Measurements from ENCODE around the gene NCOA3. TPM values are rescaled to one million over a fixed set of nuclear protein-coding genes. Genes with fewer than 3 reads are reported as not detected.

The NCOA3 gene
- total RNA-seq, 2 donors from 2014 or later = 76.0 to 113 TPM

GRCh38 chr20:47677635-47678453 lies 176.2 kb downstream of the NCOA3 start:
- no peaks in the 10 kb centered on the region for H3K9me3 Mint-ChIP-seq
- ATAC-seq (replicated peaks in 1 of 2) (peak; percentile 60 to 70), DNase-seq (peak; percentile 72)
- H3K36me3 Mint-ChIP-seq (ENCODE audit: insufficient read depth in 2 of 2) = no peaks in the 10 kb centered on the region
- no peaks in the 10 kb centered on the region for H3K4me1 Mint-ChIP-seq (ENCODE audit: low read depth)
- no peak overlapping the region for H3K4me3 Mint-ChIP-seq
- H3K27ac Mint-ChIP-seq = no peak overlapping the region
- H3K27me3 Mint-ChIP-seq (ENCODE audit: low read depth) = no peaks in the 10 kb centered on the region

GRCh38 chr20:47678536-47678935 lies 176.8 kb downstream of the NCOA3 start:
- no peak for ATAC-seq (replicated peaks in 1 of 2)
- H3K4me3 Mint-ChIP-seq = no peak overlapping the region
- H3K36me3 Mint-ChIP-seq (ENCODE audit: insufficient read depth in 2 of 2) = no peaks in the 10 kb centered on the region
- H3K9me3 Mint-ChIP-seq = no peaks in the 10 kb centered on the region
- no peaks in the 10 kb centered on the region for H3K4me1 Mint-ChIP-seq (ENCODE audit: low read depth)
- no peak for DNase-seq
- no peaks in the 10 kb centered on the region for H3K27me3 Mint-ChIP-seq (ENCODE audit: low read depth)
- H3K27ac Mint-ChIP-seq = no peak overlapping the region

GRCh38 chr20:47679462-47679861 lies 177.8 kb downstream of the NCOA3 start:
- no peak for DNase-seq
- no peaks in the 10 kb centered on the region for H3K9me3 Mint-ChIP-seq

GRCh38 chr20:47680804-47681529 lies 179.3 kb downstream of the NCOA3 start:
- Mint-ChIP-seq H3K4me3 (no peak overlapping the region), H3K9me3 (no peaks in the 10 kb centered on the region)
- DNase-seq = no peak

More at GRCh38 chr20:47679462-47679861, 177.8 kb downstream of the NCOA3 start:
- Mint-ChIP-seq H3K4me3 (no peak overlapping the region), H3K36me3 (ENCODE audit: insufficient read depth in 2 of 2) (no peaks in the 10 kb centered on the region), H3K27ac (no peak overlapping the region), H3K4me1 (ENCODE audit: low read depth) (no peaks in the 10 kb centered on the region), H3K27me3 (ENCODE audit: low read depth) (no peaks in the 10 kb centered on the region)
- no peak for ATAC-seq (replicated peaks in 1 of 2)

GRCh38 chr20:47682028-47682783 lies 180.5 kb downstream of the NCOA3 start:
- no peak for ATAC-seq (replicated peaks in 1 of 2)
- no peak for DNase-seq
- H3K27me3 Mint-ChIP-seq (ENCODE audit: low read depth) = no peaks in the 10 kb centered on the region
- no peak overlapping the region for H3K27ac Mint-ChIP-seq
- no peaks in the 10 kb centered on the region for H3K36me3 Mint-ChIP-seq (ENCODE audit: insufficient read depth in 2 of 2)
- H3K9me3 Mint-ChIP-seq = no peaks in the 10 kb centered on the region
- H3K4me3 Mint-ChIP-seq = no peak overlapping the region
- no peaks in the 10 kb centered on the region for H3K4me1 Mint-ChIP-seq (ENCODE audit: low read depth)

More at GRCh38 chr20:47680804-47681529, 179.3 kb downstream of the NCOA3 start:
- H3K27ac Mint-ChIP-seq = no peak overlapping the region
- no peaks in the 10 kb centered on the region for H3K27me3 Mint-ChIP-seq (ENCODE audit: low read depth)
- no peak for ATAC-seq (replicated peaks in 1 of 2)
- no peaks in the 10 kb centered on the region for H3K4me1 Mint-ChIP-seq (ENCODE audit: low read depth)
- H3K36me3 Mint-ChIP-seq (ENCODE audit: insufficient read depth in 2 of 2) = no peaks in the 10 kb centered on the region

DNA sequence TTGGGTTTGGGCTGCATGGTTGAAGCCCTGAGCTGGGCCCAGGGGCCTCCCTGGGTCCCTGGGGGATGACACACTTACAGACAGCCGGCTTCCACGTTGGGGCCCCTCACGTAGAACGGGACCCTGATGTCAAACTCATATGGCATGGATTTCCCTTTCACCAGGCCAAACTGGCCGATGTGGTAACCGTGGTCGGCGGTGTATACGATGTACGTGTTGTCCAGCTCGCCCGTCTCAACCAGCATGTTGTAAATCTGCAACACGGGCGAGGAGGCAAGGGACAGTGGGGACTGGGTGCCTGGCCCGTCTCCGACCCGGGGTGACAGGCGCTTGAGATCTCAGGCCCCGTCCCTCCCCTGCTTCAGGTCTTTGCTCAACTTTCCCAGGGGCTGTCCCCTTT lies 181.2 kb downstream of the NCOA3 start:
- ATAC-seq (replicated peaks in 1 of 2) = no peak
- Mint-ChIP-seq H3K4me3 (no peak overlapping the region), H3K36me3 (ENCODE audit: insufficient read depth in 2 of 2) (no peaks in the 10 kb centered on the region), H3K4me1 (ENCODE audit: low read depth) (no peaks in the 10 kb centered on the region), H3K27ac (no peak overlapping the region), H3K9me3 (no peaks in the 10 kb centered on the region), H3K27me3 (ENCODE audit: low read depth) (no peaks in the 10 kb centered on the region)
- no peak for DNase-seq

GRCh38 chr20:47684306-47685080 lies 182.8 kb downstream of the NCOA3 start:
- Mint-ChIP-seq H3K4me1 (ENCODE audit: low read depth) (no peaks in the 10 kb centered on the region), H3K9me3 (no peaks in the 10 kb centered on the region), H3K27ac (no peak overlapping the region), H3K4me3 (no peak overlapping the region), H3K27me3 (ENCODE audit: low read depth) (no peaks in the 10 kb centered on the region), H3K36me3 (ENCODE audit: insufficient read depth in 2 of 2) (no peaks in the 10 kb centered on the region)
- ATAC-seq (replicated peaks in 1 of 2) (no peak), DNase-seq (no peak)

- no peak for ATAC-seq (replicated peaks in 1 of 2)
- Mint-ChIP-seq H3K4me3 (no peak overlapping the region), H3K4me1 (ENCODE audit: low read depth) (no peaks in the 10 kb centered on the region), H3K36me3 (ENCODE audit: insufficient read depth in 2 of 2) (no peaks in the 10 kb centered on the region), H3K27ac (no peak overlapping the region), H3K9me3 (no peaks in the 10 kb centered on the region), H3K27me3 (ENCODE audit: low read depth) (no peaks in the 10 kb centered on the region)
- no peak for DNase-seq
Observed at GRCh38 chr20:47686545-47686944, 184.9 kb downstream of the NCOA3 start.

DNA sequence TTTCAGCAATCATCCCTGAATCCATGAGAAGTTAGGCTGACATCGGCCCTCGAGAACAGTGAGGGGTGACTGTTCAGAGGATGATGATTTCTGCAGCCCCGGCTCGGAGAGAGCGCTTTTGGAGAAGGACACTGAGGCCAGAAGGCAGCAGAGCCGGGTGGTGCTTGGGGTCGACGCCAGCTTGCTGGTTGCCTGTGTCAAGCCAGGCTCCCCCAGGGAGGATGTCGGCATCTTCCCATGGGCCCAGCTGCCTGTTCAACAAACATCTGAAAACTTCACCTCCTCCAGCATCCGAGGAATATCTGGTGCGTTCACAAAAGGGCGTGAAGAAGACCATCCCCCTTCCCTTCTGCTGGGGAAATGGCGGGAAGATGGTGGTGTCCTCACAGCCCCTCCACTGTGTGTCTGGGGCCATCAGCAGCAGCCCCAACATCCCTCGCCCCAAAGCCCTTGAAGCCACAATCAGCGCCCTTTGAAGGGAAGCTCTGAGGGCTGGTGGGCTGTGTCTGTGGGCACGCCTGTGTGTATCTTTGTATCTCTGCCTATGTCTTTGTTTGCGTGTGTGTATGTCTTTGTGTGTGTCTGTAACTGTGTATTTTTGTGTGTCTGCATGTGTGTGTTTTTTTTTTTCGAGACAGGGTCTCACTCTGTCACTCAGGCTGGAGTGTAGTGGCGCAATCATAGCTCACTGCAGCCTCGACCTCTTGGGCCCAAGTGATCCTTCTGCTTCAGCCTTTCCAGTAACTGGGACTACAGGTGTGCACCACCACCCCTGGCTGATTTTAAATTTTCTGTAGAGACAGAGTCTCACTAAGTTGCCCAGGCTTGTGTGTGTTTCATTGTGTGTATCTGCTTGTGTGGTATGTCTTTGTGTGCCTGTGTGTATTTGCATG lies 185.7 kb downstream of the NCOA3 start:
- DNase-seq (no peak), ATAC-seq (replicated peaks in 1 of 2) (no peak)
- H3K9me3 Mint-ChIP-seq = no peaks in the 10 kb centered on the region
- no peak overlapping the region for H3K4me3 Mint-ChIP-seq
- no peaks in the 10 kb centered on the region for H3K4me1 Mint-ChIP-seq (ENCODE audit: low read depth)
- H3K36me3 Mint-ChIP-seq (ENCODE audit: insufficient read depth in 2 of 2) = no peaks in the 10 kb centered on the region
- H3K27me3 Mint-ChIP-seq (ENCODE audit: low read depth) = no peaks in the 10 kb centered on the region
- H3K27ac Mint-ChIP-seq = no peak overlapping the region

DNA sequence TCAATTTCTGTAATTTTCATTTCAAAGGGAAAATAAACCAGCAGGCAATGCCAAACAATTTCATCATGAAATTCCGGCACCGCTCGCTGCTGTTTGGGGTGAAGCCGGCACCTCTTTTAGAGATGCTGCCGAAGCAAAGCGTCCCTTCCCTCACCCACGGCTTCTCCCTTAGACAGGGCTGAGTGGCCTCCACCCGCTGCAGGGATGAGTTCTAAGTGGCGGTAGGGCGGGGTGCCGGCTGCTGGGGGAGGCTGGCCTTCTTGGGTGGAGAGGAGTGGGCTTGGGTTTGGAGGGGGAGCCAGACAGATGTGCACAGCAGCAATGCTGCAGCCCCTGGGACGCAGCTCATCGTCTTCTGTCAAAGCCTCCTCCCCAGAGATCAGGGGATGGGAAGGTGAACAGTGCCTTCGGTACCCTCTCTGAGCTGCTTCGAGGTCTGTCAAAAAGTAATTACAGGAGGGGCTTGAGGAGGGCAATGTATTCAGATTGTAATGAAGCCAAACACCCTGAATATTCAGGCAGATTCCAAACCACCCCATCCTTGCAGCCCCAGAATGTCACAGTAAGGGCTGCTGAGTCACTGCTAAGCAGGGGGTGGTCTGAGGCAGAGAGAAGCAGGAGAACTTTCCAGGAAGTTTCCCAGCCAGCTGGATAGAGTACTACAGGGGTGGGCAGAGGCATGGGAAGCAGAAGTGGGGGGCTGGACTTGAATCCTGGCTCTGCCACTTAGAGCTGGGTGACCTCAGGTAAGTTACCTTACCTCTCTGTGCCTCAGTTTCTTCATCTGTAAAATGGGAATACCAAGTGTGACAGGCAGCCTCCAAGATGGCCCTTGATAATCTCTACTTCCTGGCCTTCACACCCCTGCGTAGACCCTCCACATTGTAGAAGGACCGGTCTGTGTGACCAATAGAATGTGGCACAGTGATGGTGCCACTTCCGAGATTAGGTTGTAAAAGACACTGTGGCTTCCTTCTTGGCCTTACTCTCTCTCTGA lies 187.0 kb downstream of the NCOA3 start:
- H3K4me3 Mint-ChIP-seq = no peak overlapping the region
- no peak for ATAC-seq (replicated peaks in 1 of 2)
- DNase-seq = no peak
- H3K36me3 Mint-ChIP-seq (ENCODE audit: insufficient read depth in 2 of 2) = no peaks in the 10 kb centered on the region
- H3K4me1 Mint-ChIP-seq (ENCODE audit: low read depth) = no peaks in the 10 kb centered on the region
- H3K27ac Mint-ChIP-seq = no peak overlapping the region
- no peaks in the 10 kb centered on the region for H3K9me3 Mint-ChIP-seq
- no peaks in the 10 kb centered on the region for H3K27me3 Mint-ChIP-seq (ENCODE audit: low read depth)

GRCh38 chr20:47689731-47690130 lies 188.0 kb downstream of the NCOA3 start:
- ATAC-seq (replicated peaks in 1 of 2) = no peak
- no peaks in the 10 kb centered on the region for H3K4me1 Mint-ChIP-seq (ENCODE audit: low read depth)
- H3K27ac Mint-ChIP-seq = no peak overlapping the region
- no peak overlapping the region for H3K4me3 Mint-ChIP-seq
- DNase-seq = no peak
- no peaks in the 10 kb centered on the region for H3K27me3 Mint-ChIP-seq (ENCODE audit: low read depth)
- H3K36me3 Mint-ChIP-seq (ENCODE audit: insufficient read depth in 2 of 2) = no peaks in the 10 kb centered on the region
- no peaks in the 10 kb centered on the region for H3K9me3 Mint-ChIP-seq
